Measurements from ENCODE around the gene CNR1.
A peak's percentile ranks its signal among the peaks of the same experiment; 100 is the strongest.

Gene CNR1

DNA sequence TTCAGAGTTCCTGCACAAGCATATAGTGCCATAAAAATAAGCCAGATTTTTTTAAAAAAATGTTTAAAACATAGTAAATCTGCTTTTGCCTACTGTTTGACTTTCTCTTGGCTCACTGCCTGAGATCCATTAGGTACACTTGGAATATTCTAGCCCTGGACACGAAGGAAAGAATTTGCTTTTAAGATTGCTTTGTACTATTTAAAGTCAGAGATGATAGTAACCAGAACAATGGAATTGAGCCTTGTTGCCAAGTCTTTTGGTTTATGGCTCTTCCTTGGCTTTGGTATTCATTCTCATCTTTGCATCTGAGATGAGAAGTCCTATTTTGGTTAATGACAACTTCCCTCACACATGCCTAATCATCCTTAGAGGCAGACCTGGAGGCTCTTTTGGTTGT is 32.4 kb downstream of the CNR1 start:
- TF ChIP-seq FOXM1 (IDR thresholded peaks at IDR 0.05; ENCODE audit: borderline replicate concordance, low read depth) (no peak), TCF12 (IDR thresholded peaks at IDR 0.05; ENCODE audit: low read depth) (no peak), RAD21 (IDR thresholded peaks at IDR 0.05; ENCODE audit: low read depth) (no peak), EGR1 (IDR thresholded peaks at IDR 0.05) (no peak), TEAD4 (IDR thresholded peaks at IDR 0.05) (no peak), USF1 (IDR thresholded peaks at IDR 0.05) (no peak), NFIC (IDR thresholded peaks at IDR 0.05) (no peak), YY1 (IDR thresholded peaks at IDR 0.05; ENCODE audit: low read depth) (no peak), CEBPB (IDR thresholded peaks at IDR 0.05) (no peak), TAF1 (IDR thresholded peaks at IDR 0.05; ENCODE audit: low read depth) (no peak), MAX (IDR thresholded peaks at IDR 0.05) (no peak), CREB1 (IDR thresholded peaks at IDR 0.05; ENCODE audit: low read depth) (no peak)
- TF ChIP-seq, protein P1, sequence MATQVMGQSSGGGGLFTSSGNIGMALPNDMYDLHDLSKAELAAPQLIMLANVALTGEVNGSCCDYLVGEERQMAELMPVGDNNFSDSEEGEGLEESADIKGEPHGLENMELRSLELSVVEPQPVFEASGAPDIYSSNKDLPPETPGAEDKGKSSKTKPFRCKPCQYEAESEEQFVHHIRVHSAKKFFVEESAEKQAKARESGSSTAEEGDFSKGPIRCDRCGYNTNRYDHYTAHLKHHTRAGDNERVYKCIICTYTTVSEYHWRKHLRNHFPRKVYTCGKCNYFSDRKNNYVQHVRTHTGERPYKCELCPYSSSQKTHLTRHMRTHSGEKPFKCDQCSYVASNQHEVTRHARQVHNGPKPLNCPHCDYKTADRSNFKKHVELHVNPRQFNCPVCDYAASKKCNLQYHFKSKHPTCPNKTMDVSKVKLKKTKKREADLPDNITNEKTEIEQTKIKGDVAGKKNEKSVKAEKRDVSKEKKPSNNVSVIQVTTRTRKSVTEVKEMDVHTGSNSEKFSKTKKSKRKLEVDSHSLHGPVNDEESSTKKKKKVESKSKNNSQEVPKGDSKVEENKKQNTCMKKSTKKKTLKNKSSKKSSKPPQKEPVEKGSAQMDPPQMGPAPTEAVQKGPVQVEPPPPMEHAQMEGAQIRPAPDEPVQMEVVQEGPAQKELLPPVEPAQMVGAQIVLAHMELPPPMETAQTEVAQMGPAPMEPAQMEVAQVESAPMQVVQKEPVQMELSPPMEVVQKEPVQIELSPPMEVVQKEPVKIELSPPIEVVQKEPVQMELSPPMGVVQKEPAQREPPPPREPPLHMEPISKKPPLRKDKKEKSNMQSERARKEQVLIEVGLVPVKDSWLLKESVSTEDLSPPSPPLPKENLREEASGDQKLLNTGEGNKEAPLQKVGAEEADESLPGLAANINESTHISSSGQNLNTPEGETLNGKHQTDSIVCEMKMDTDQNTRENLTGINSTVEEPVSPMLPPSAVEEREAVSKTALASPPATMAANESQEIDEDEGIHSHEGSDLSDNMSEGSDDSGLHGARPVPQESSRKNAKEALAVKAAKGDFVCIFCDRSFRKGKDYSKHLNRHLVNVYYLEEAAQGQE (IDR thresholded peaks at IDR 0.05; ENCODE audit: low read depth), result no peak

GRCh38 chr6:88124925-88125557 is 41.1 kb downstream of the CNR1 start:
- TF ChIP-seq EP300 (IDR thresholded peaks at IDR 0.05; ENCODE audit: borderline replicate concordance), result no peak
- TF ChIP-seq, protein P1 (IDR thresholded peaks at IDR 0.05; ENCODE audit: low read depth), result no peak
- TF ChIP-seq EGR1 (IDR thresholded peaks at IDR 0.05), result no peak
- no peak for TF ChIP-seq TEAD4 (IDR thresholded peaks at IDR 0.05)
- TF ChIP-seq CEBPB (IDR thresholded peaks at IDR 0.05), result no peak
- TF ChIP-seq FOXM1 (IDR thresholded peaks at IDR 0.05; ENCODE audit: borderline replicate concordance, low read depth), result no peak
- no peak for TF ChIP-seq TAF1 (IDR thresholded peaks at IDR 0.05; ENCODE audit: low read depth)
- no peak for TF ChIP-seq USF1 (IDR thresholded peaks at IDR 0.05)
- no peak for TF ChIP-seq ZBTB7A (IDR thresholded peaks at IDR 0.05; ENCODE audit: low read depth)
- no peak for TF ChIP-seq CREB1 (IDR thresholded peaks at IDR 0.05; ENCODE audit: low read depth)
- no peak for TF ChIP-seq MAX (IDR thresholded peaks at IDR 0.05)
- no peak for TF ChIP-seq NFIC (IDR thresholded peaks at IDR 0.05)

- TF ChIP-seq ZBTB7A (IDR thresholded peaks at IDR 0.05; ENCODE audit: low read depth), result no peak
Measured at GRCh38 chr6:88120635-88121034, 45.5 kb downstream of the CNR1 start.

- no peak for TF ChIP-seq TAF1 (IDR thresholded peaks at IDR 0.05; ENCODE audit: low read depth)
- TF ChIP-seq, protein P1 (IDR thresholded peaks at IDR 0.05; ENCODE audit: low read depth), result peak; percentile 86
- no peak for TF ChIP-seq EGR1 (IDR thresholded peaks at IDR 0.05)
- TF ChIP-seq TCF12 (IDR thresholded peaks at IDR 0.05; ENCODE audit: low read depth), result no peak
- no peak for TF ChIP-seq EP300 (IDR thresholded peaks at IDR 0.05; ENCODE audit: borderline replicate concordance)
Measured at GRCh38 chr6:88119769-88120168, 46.4 kb downstream of the CNR1 start.

DNA sequence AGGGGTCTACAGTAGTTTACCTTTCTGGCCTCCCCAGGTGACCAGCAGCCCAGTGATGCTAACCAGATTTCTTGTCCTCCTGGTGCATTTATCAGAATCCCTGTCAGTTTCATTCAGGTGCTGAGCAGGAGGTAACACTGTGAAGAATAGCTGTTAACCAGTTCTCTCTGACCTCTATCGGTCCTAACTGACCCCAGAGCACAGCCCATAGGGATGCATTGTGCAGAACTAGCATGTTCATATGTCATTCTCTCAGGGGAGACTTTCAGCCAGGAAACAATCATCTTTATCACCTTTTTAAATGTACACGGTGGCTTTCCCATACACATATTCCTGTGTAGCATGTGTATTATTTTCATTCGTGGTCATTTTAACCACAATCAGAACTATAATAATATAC is 49.9 kb downstream of the CNR1 start:
- TF ChIP-seq TCF12 (IDR thresholded peaks at IDR 0.05; ENCODE audit: low read depth) (no peak), NFIC (IDR thresholded peaks at IDR 0.05) (no peak), RAD21 (IDR thresholded peaks at IDR 0.05; ENCODE audit: low read depth) (no peak), YY1 (IDR thresholded peaks at IDR 0.05; ENCODE audit: low read depth) (no peak), CEBPB (IDR thresholded peaks at IDR 0.05) (no peak), TEAD4 (IDR thresholded peaks at IDR 0.05) (no peak), TAF1 (IDR thresholded peaks at IDR 0.05; ENCODE audit: low read depth) (no peak)
- TF ChIP-seq, protein P1 (IDR thresholded peaks at IDR 0.05; ENCODE audit: low read depth), result no peak
